ENCODE results near the gene SLC5A10.

SLC5A10 gene

DNA sequence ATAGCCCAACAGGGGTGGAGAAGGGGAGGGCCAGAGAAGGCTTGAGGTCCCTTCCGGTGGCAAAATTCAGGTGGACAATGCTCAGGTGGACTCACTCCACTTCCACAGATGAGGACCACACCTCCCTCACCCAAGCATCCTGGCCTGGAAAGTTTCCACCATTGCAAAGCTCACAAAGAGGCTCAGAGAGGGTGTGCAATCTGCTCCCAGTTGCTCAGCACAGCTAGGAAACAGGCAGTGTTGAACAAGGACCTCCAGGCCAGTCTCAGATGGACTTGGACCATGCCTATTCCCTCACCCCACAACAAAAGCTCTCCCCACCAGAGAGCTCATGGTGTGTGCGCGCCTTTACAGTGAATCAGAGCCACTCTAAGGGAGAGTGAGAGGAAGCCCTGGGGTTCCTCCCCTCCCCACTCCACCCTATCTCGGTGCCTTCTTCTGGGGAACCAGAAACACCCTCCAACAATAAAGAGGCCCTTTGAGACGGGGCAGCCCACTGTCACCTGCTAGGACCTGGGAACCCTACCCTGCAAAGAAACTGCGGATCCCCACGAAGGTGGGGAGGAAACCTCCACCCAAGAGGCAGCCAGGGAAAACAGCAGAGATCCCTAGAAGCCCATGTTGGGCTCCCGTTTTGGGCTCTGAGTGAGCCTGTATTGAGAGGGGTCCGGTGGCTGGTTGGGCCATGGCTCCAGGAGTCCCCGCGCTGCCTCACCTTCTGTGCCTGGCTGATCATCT, 51.0 kb downstream of the SLC5A10 start:
- peaks cover 6% of the 10 kb centered on the region for H3K4me1 ChIP-seq (ENCODE audit: control insufficient read depth, insufficient read depth, low read length)
- WGBS (ENCODE audit: insufficient coverage, insufficient read length) = no CpG with 5 or more reads among the region's 11 CpGs
- H3K27ac ChIP-seq (ENCODE audit: low read length) = no peak overlapping the region
- H3K4me3 ChIP-seq (ENCODE audit: low read length) = peak overlapping the region; percentile 56; the same call in 1 of the 2 replicates
- H3K27me3 ChIP-seq (ENCODE audit: control insufficient read depth, insufficient read depth, low read length) = no peaks in the 10 kb centered on the region
- H3K9me3 ChIP-seq (ENCODE audit: control insufficient read depth, insufficient read depth, low read length) = no peaks in the 10 kb centered on the region
- peaks cover 5% of the 10 kb centered on the region; the same call in 1 of the 2 replicates for H3K36me3 ChIP-seq (ENCODE audit: control insufficient read depth, insufficient read depth, low read length)
- DNase-seq (ENCODE audit: low read depth, low spot score) = no peak

DNA sequence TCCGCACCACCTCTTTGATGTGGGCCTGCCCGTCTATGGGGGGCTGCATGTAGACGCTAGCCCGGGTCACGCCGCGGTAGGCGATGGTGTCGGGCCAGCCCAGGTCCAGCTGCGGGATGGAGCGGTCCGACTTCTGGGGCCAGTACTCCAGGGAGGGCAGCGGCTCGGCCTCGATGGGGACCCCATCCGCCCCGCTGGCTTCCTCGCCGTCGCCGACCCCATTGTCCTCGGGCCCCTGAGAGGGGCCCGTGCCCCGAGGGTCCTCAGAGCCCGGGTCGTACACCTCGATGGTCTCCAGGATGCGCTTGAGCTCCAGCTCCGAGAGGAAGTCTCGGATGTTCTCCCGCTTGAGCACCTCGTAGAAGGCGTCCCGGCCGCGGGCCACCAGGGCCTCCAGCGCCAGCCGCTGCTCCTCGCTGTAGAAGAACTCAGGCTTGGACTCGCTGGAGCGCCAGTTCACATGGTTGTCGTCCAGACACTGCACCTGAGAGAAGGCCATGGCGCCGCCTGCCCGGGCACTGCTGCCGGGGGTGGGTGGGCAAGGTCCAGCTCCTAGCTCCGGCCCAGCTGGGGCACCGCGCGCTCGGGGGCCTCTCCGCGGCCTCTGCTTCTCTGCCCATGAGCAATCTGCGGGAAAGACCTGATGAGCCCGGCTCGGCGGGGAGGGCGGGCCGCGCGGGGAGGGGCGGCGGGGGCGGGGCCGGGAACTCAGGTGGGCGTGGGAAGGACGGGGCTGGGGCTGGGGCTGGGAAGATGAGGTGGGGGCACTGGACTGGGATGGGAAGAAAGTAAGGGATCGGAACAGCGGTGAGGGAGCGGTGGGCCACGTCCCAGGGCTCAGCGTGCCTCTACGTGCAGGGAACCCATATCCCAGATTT, 51.8 kb downstream of the SLC5A10 start:
- no peaks in the 10 kb centered on the region for H3K9me3 ChIP-seq (ENCODE audit: control insufficient read depth, insufficient read depth, low read length)
- no CpG with 5 or more reads among the region's 73 CpGs for WGBS (ENCODE audit: insufficient coverage, insufficient read length)
- H3K27ac ChIP-seq (ENCODE audit: low read length) = no peak overlapping the region
- H3K4me3 ChIP-seq (ENCODE audit: low read length) = peak overlapping the region; percentile 56
- peaks cover 5% of the 10 kb centered on the region; the same call in 1 of the 2 replicates for H3K36me3 ChIP-seq (ENCODE audit: control insufficient read depth, insufficient read depth, low read length)
- no peak for DNase-seq (ENCODE audit: low read depth, low spot score)
- H3K4me1 ChIP-seq (ENCODE audit: control insufficient read depth, insufficient read depth, low read length) = peaks cover 6% of the 10 kb centered on the region
- H3K27me3 ChIP-seq (ENCODE audit: control insufficient read depth, insufficient read depth, low read length) = no peaks in the 10 kb centered on the region

DNA sequence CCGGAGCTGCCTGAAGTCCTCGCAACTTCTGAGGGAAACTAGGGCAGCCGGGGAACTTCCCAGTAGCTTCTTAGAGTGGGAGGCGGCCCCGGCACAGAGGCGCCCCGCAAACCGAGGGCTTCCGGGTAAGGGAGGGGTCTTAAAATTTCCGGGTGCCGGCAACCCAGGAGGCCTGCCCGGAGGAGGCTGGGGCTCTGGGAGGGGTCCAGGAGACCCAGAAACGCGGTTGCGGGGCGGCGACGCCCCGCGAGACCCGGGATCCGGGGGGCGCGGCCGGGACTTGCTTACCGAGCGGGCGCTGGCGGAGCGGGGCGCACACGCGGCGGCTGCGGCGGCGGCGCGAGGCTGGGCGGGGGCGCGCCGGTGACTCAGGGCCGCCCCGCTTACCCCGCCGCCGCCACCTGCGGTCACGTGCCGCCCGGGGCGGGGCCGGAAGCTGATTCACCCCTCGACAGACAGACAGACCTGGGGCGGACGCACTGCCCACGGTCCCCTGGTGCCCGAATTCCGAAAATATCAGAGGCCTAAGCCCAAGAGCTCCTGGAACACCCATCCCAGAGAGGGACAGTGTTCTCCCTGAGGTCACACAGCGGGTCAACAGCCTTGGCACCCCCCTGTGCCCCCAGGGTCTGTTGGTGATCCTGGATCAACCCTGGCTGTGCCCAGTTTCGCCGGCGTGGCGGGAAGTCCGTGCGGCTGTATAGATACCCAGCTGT, 52.6 kb downstream of the SLC5A10 start, which contains the start of gene FAM83G:
TSS of gene FAM83G (minus strand) at position 344 of the 716 bp plus-strand sequence. CDS start 723 bp downstream, outside the sequence.
- H3K27me3 ChIP-seq (ENCODE audit: control insufficient read depth, insufficient read depth, low read length) = no peaks in the 10 kb centered on the region
- no peaks in the 10 kb centered on the region for H3K9me3 ChIP-seq (ENCODE audit: control insufficient read depth, insufficient read depth, low read length)
- peaks cover 5% of the 10 kb centered on the region; the same call in 1 of the 2 replicates for H3K36me3 ChIP-seq (ENCODE audit: control insufficient read depth, insufficient read depth, low read length)
- H3K27ac ChIP-seq (ENCODE audit: low read length) = no peak within 1 kb of the TSS
- peak within 1 kb of the TSS; percentile 56 for H3K4me3 ChIP-seq (ENCODE audit: low read length)
- peaks cover 6% of the 10 kb centered on the region for H3K4me1 ChIP-seq (ENCODE audit: control insufficient read depth, insufficient read depth, low read length)
- WGBS (ENCODE audit: insufficient coverage, insufficient read length) = no CpG with 5 or more reads among the region's 67 CpGs
- DNase-seq (ENCODE audit: low read depth, low spot score) = no peak

DNA sequence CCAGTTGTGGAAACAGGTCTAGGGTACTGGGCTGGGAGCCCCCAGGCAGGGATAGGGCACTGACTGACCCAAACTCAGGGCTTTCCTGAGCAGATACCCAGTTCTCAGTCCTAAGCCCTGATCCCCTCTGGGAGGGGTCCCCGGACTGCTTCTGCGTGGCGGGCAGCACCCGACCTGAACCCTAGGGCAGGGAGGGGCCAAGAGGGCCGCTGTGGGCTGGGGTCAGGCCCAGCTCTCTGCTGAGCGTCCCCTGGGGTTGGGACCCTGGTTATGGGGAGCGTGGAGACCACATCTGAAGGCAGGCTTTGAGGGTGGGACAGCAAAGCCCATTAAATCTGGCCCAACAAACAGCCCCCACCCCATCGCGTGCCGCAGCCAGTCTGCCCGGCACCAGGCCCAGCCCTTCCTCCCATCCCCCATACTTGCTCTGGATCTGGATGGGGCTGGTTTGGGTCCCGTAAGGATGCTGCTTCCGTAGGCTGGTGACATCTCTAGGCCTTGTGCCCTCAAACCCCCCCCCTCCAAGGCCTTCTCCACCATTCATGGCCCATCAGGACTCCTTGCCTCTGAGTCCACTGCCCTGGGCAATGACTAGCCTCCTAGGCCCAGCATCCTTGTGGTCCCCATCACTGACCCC, 53.3 kb downstream of the SLC5A10 start:
- no CpG with 5 or more reads among the region's 13 CpGs for WGBS (ENCODE audit: insufficient coverage, insufficient read length)

DNA sequence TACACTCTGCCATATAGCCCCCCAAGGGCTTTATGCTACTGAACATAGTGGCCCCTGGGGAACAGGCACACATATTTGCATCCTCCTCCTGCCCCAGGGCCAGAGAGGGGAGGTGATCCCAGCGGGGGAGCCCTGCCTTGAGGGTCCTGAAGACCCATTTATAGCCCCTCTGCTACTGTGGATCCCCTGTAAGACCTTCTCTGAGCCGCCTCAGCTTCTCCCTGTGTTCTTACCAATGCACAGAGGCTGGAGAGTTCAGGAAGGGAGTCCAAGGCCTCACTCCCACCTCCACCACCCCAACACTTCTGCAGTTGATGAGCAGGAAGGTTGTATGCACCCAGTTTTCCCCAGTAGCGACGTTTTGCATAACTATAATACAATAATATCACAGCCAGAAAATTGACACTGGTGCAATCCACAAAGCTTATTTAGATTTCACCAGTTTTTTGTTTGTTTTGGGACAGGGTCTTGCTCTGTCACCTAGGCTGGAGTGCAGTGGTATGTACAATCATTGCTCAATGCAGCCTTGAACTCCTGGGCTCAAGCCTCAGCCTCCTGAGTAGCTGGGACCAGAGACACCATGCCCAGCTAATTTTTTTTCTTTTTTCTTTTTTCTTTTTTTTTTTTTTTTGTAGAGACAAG, 53.9 kb downstream of the SLC5A10 start:
- H3K4me1 ChIP-seq (ENCODE audit: control insufficient read depth, insufficient read depth, low read length) = peaks cover 6% of the 10 kb centered on the region
- no peaks in the 10 kb centered on the region for H3K27me3 ChIP-seq (ENCODE audit: control insufficient read depth, insufficient read depth, low read length)
- H3K4me3 ChIP-seq (ENCODE audit: low read length) = no peak overlapping the region
- no peak overlapping the region for H3K27ac ChIP-seq (ENCODE audit: low read length)
- peaks cover 5% of the 10 kb centered on the region; the same call in 1 of the 2 replicates for H3K36me3 ChIP-seq (ENCODE audit: control insufficient read depth, insufficient read depth, low read length)
- no peaks in the 10 kb centered on the region for H3K9me3 ChIP-seq (ENCODE audit: control insufficient read depth, insufficient read depth, low read length)
- no CpG with 5 or more reads among the region's 4 CpGs for WGBS (ENCODE audit: insufficient coverage, insufficient read length)
- no peak for DNase-seq (ENCODE audit: low read depth, low spot score)

More for the DNA sequence above, 53.3 kb downstream of the SLC5A10 start:
- DNase-seq (ENCODE audit: low read depth, low spot score) = no peak
- peaks cover 6% of the 10 kb centered on the region for H3K4me1 ChIP-seq (ENCODE audit: control insufficient read depth, insufficient read depth, low read length)
- peaks cover 5% of the 10 kb centered on the region; the same call in 1 of the 2 replicates for H3K36me3 ChIP-seq (ENCODE audit: control insufficient read depth, insufficient read depth, low read length)
- no peak overlapping the region for H3K27ac ChIP-seq (ENCODE audit: low read length)
- H3K4me3 ChIP-seq (ENCODE audit: low read length) = peak overlapping the region; percentile 56; the same call in 1 of the 2 replicates
- no peaks in the 10 kb centered on the region for H3K27me3 ChIP-seq (ENCODE audit: control insufficient read depth, insufficient read depth, low read length)
- no peaks in the 10 kb centered on the region for H3K9me3 ChIP-seq (ENCODE audit: control insufficient read depth, insufficient read depth, low read length)

DNA sequence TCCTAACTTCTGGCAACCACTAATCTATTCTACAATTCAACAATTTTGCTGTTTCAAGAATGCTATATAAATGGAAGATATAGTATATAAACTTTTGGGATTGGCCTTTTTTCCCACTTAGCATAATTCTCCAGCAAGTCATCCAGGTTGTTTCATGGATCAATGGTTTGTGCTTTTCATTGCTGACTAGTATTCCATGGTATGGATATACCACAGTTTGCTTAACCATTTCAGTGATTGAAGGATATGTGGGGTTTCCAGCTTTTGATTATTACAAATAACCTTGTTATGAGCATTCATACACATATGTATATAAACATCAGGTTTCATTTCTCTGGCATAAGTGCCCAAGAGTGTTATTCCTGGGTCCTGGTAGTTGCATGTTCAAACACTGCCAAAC, 54.7 kb downstream of the SLC5A10 start:
- Histone ChIP-seq H3K36me3 (ENCODE audit: control insufficient read depth, insufficient read depth, low read length) (no peaks in the 10 kb centered on the region), H3K27ac (ENCODE audit: low read length) (no peak overlapping the region), H3K4me1 (ENCODE audit: control insufficient read depth, insufficient read depth, low read length) (peaks cover 6% of the 10 kb centered on the region), H3K9me3 (ENCODE audit: control insufficient read depth, insufficient read depth, low read length) (no peaks in the 10 kb centered on the region), H3K27me3 (ENCODE audit: control insufficient read depth, insufficient read depth, low read length) (no peaks in the 10 kb centered on the region), H3K4me3 (ENCODE audit: low read length) (no peak overlapping the region)
- DNase-seq (ENCODE audit: low read depth, low spot score) = no peak

DNA sequence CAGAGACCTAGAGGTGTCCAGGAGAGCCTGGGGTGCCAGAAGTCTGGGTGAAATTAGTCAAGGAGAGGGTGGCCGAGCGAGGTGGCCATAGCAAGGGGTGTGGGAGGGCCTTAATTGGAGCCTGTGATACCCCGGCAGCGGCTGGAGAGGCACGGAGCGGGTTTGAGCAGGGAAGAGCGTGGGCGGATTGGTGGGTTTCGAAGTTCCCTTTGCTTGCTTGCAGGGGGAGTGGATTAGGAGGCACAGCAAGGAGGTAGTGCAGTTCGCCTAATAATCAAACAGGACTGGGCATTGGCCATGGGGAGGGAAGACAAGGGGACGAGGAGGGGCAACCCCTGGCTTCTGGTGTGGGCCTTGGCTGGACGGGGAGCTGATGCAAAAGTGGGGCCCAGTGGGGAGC, 58.0 kb downstream of the SLC5A10 start:
- Histone ChIP-seq H3K27ac (ENCODE audit: low read length) (no peak overlapping the region), H3K36me3 (ENCODE audit: control insufficient read depth, insufficient read depth, low read length) (no peaks in the 10 kb centered on the region)
- no CpG with 5 or more reads among the region's 12 CpGs for WGBS (ENCODE audit: insufficient coverage, insufficient read length)

DNA sequence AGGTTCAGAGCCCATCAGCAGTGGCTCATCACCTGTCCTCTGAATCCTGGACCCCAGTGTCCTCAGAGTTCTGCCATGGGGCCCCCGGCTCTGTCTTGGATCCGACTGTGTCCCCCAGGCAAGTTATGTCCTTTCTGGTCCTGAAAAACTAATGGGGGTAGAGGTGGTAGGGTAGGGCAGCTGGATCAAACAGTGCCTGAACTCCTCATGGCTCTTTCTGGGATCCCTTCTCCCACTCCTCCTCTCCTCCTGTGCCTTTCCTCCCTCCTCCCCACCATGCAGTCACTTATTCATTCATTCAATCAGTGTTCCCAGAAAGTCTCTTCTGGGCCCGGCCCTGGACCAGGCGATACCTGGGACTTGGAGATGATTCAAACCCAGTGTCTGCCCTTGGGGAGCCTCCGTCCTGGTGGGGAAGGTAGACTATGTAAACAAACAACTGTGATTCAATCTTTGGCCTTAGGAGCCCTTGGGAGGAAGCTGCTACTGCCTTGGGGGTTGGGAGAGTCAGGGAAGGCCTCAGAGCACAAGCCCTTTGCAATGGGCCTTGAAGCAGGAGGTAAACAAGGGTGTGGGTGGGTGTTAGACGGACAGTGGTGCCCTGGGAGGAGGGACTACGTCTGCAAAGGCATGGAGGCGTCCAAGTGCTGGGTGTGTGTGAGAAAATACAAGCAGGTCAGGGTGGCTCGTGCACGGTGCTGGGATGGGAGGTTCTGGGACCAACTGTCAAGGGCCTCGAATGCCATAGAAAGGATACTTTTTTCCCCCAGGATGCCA, 59.0 kb downstream of the SLC5A10 start:
- WGBS (ENCODE audit: insufficient coverage, insufficient read length) = no CpG with 5 or more reads among the region's 11 CpGs
- H3K27ac ChIP-seq (ENCODE audit: low read length) = no peak overlapping the region
- no peaks in the 10 kb centered on the region for H3K27me3 ChIP-seq (ENCODE audit: control insufficient read depth, insufficient read depth, low read length)
- H3K4me3 ChIP-seq (ENCODE audit: low read length) = no peak overlapping the region
- H3K9me3 ChIP-seq (ENCODE audit: control insufficient read depth, insufficient read depth, low read length) = no peaks in the 10 kb centered on the region
- H3K4me1 ChIP-seq (ENCODE audit: control insufficient read depth, insufficient read depth, low read length) = peaks cover 1% of the 10 kb centered on the region; the same call in 1 of the 2 replicates
- DNase-seq (ENCODE audit: low read depth, low spot score) = no peak
- H3K36me3 ChIP-seq (ENCODE audit: control insufficient read depth, insufficient read depth, low read length) = no peaks in the 10 kb centered on the region

More for the DNA sequence above, 58.0 kb downstream of the SLC5A10 start:
- H3K4me3 ChIP-seq (ENCODE audit: low read length) = no peak overlapping the region
- DNase-seq (ENCODE audit: low read depth, low spot score) = no peak
- H3K4me1 ChIP-seq (ENCODE audit: control insufficient read depth, insufficient read depth, low read length) = peaks cover 5% of the 10 kb centered on the region
- no peaks in the 10 kb centered on the region for H3K9me3 ChIP-seq (ENCODE audit: control insufficient read depth, insufficient read depth, low read length)
- no peaks in the 10 kb centered on the region for H3K27me3 ChIP-seq (ENCODE audit: control insufficient read depth, insufficient read depth, low read length)

DNA sequence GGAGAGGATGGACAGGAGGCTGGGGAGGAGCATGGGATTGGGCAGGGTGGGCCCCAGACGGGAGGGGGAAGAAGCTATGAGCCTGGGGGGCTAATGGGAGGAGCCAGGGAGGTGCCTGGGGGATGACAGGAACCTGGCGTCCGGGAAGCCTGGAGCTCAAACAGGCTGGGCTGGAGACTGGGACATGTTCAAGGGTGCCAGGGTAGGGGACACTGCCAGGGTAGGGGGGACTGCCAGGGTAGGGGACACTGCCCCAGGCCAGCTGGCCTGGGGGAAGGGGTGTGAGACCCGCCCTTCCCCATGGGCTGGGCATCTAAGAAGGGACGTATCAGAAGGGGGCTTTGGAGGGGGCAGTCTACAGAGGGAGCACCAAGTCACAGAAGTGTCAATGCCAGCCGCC, 59.6 kb downstream of the SLC5A10 start:
- DNase-seq (ENCODE audit: low read depth, low spot score) = no peak
- WGBS (ENCODE audit: insufficient coverage, insufficient read length) = no CpG with 5 or more reads among the region's 6 CpGs
- Histone ChIP-seq H3K27ac (ENCODE audit: low read length) (no peak overlapping the region), H3K36me3 (ENCODE audit: control insufficient read depth, insufficient read depth, low read length) (no peaks in the 10 kb centered on the region), H3K4me1 (ENCODE audit: control insufficient read depth, insufficient read depth, low read length) (peaks cover 1% of the 10 kb centered on the region; the same call in 1 of the 2 replicates), H3K9me3 (ENCODE audit: control insufficient read depth, insufficient read depth, low read length) (no peaks in the 10 kb centered on the region), H3K4me3 (ENCODE audit: low read length) (no peak overlapping the region), H3K27me3 (ENCODE audit: control insufficient read depth, insufficient read depth, low read length) (no peaks in the 10 kb centered on the region)

All from iPS DF 6.9 (cell line).